ENCODE data around the gene ANKRD13A.

GRCh38 chr12:110047297-110047940, 48.2 kb downstream of the ANKRD13A start:
- TF ChIP-seq GATA2 (IDR thresholded peaks at IDR 0.05; ENCODE audit: low read depth, low read length) (no peak), GATA3 (IDR thresholded peaks at IDR 0.05; ENCODE audit: low read depth, low read length) (no peak)

Data from SH-SY5Y (cell line).